Measurements from ENCODE around the gene R3HCC1L. TPM values are rescaled to one million over a fixed set of nuclear protein-coding genes. Genes with fewer than 3 reads are reported as not detected.

The R3HCC1L gene
- total RNA-seq, 1 experiment from 2014 or later = 15.9 TPM

- Histone ChIP-seq H3K27me3 (ENCODE audit: control insufficient read depth, insufficient read depth, low read length) (no peaks in the 10 kb centered on the region), H3K9me3 (ENCODE audit: control insufficient read depth, insufficient read depth, low read depth, low read length) (no peaks in the 10 kb centered on the region), H3K27ac (ENCODE audit: low read length) (no peak overlapping the region), H3K4me1 (ENCODE audit: control insufficient read depth, insufficient read depth, low read length) (peaks cover 4% of the 10 kb centered on the region), H3K4me3 (ENCODE audit: low read depth in 2 of 2, low read length in 2 of 2) (no peak overlapping the region), H3K36me3 (ENCODE audit: control insufficient read depth, insufficient read depth, low read length) (no peaks in the 10 kb centered on the region)
- intact Hi-C loops (cut with micrococcal nuclease; ENCODE audit: unreplicated experiment) (loop anchor here (10.0 kb wide), 1 partner anchor 134 kb away; no protein-coding TSS in a partner anchor), in situ Hi-C loops (cut with HindIII; ENCODE audit: low pct_unique_long_range_greater_than_20kb, low sequenced_read_pairs) (no loop called here)
- no peak for ATAC-seq
- ChIA-PET POLR2A (no interaction called here), CTCF (no interaction called here)
- TF ChIP-seq POLR2AphosphoS5 (IDR thresholded peaks at IDR 0.05; ENCODE audit: low read depth, low read length) (no peak), CTCF (IDR thresholded peaks at IDR 0.05) (no peak), SIN3A (IDR thresholded peaks at IDR 0.05; ENCODE audit: borderline replicate concordance, insufficient read depth, low read depth, low read length) (no peak), REST (IDR thresholded peaks at IDR 0.05; ENCODE audit: insufficient read depth in 1 of 2, low read depth in 2 of 2, low read length in 1 of 2) (no peak), TCF7L2 (IDR thresholded peaks at IDR 0.05; ENCODE audit: low read depth, low read length) (no peak)
- no TSS peak for BruUV-seq (replicated peaks)
- DNase-seq (ENCODE audit: low read depth, low spot score) = no peak
Observed at GRCh38 chr10:98260752-98261151, 126.3 kb downstream of the R3HCC1L start.

- ChIA-PET POLR2A (no interaction called here), CTCF (interaction anchor here (4.0 kb wide), 1 partner anchor 48 kb away, joined by 43 read pairs; no protein-coding TSS in a partner anchor)
- Histone ChIP-seq H3K4me1 (ENCODE audit: control insufficient read depth, insufficient read depth, low read length) (peaks cover 13% of the 10 kb centered on the region), H3K36me3 (ENCODE audit: control insufficient read depth, insufficient read depth, low read length) (no peaks in the 10 kb centered on the region), H3K9me3 (ENCODE audit: control insufficient read depth, insufficient read depth, low read depth, low read length) (no peaks in the 10 kb centered on the region), H3K4me3 (ENCODE audit: low read depth in 2 of 2, low read length in 2 of 2) (no peak overlapping the region), H3K27ac (ENCODE audit: low read length) (no peak overlapping the region), H3K27me3 (ENCODE audit: control insufficient read depth, insufficient read depth, low read length) (no peaks in the 10 kb centered on the region)
- in situ Hi-C loops (cut with HindIII; ENCODE audit: low pct_unique_long_range_greater_than_20kb, low sequenced_read_pairs) (no loop called here), intact Hi-C loops (cut with micrococcal nuclease; ENCODE audit: unreplicated experiment) (loop anchor here (2.0 to 10.0 kb wide), 2 partner anchors 47 to 133 kb away; no protein-coding TSS in a partner anchor)
- no TSS peak for BruUV-seq (replicated peaks)
- ATAC-seq = no peak
- no peak for TF ChIP-seq TCF7L2 (IDR thresholded peaks at IDR 0.05; ENCODE audit: low read depth, low read length)
- no peak for TF ChIP-seq REST (IDR thresholded peaks at IDR 0.05; ENCODE audit: insufficient read depth in 1 of 2, low read depth in 2 of 2, low read length in 1 of 2)
- TF ChIP-seq CTCF (IDR thresholded peaks at IDR 0.05) = no peak
- no peak for TF ChIP-seq SIN3A (IDR thresholded peaks at IDR 0.05; ENCODE audit: borderline replicate concordance, insufficient read depth, low read depth, low read length)
- TF ChIP-seq POLR2AphosphoS5 (IDR thresholded peaks at IDR 0.05; ENCODE audit: low read depth, low read length) = no peak
- DNase-seq (ENCODE audit: low read depth, low spot score) = no peak
Observed at GRCh38 chr10:98261436-98262277, 127.2 kb downstream of the R3HCC1L start.

Data from Panc1 (cell line).